PC-3 (cell line): Measurements from ENCODE around the gene PHRF1. TPM values are rescaled to one million over a fixed set of nuclear protein-coding genes. Genes with fewer than 3 reads are reported as not detected.

ENCODE experiments used
- ATAC-seq: fragments of 200-7000 bp; cut with Tn5 transposase; 2 replicates; pipeline ENCODE4 v1.9.1; 2020; ENCODE audit warnings: mild to moderate bottlenecking, moderate library complexity
- BruUV-seq: library from RNA; stranded (reverse); fragments of 400-500 nt; replicated peaks from 2 replicates; lab custom pipeline; 2021; lab: Mats Ljungman, UMichigan
- CTCF ChIA-PET: fragments of 300-600 bp; sonication (Branson Sonifier 250); formaldehyde crosslinking; loops from one replicate; lab custom pipeline; 2022; ENCODE audit warnings: antibody characterized with exemption; lab: Charles Lee
- POLR2A ChIA-PET: fragments of 300-600 bp; sonication (Branson Sonifier 250); formaldehyde crosslinking; loops from one replicate; lab custom pipeline; 2022; ENCODE audit warnings: antibody characterized with exemption; ENCODE audit not compliant: unreplicated experiment; lab: Charles Lee
- DNase-seq: peaks from one replicate; pipeline ENCODE4 v3.0.0-alpha.2; 2015
- H2AFZ ChIP-seq: fragments of 300-600 bp; sonication (generic); 2 replicates; pipeline ENCODE4 v1.6.0; 2016; ENCODE audit warnings: antibody characterized with exemption, low read length
- H3F3A ChIP-seq: fragments of 300-600 bp; sonication (generic); one replicate; pipeline ENCODE4 v1.6.0; 2017; ENCODE audit warnings: antibody characterized with exemption, low read length, control low read depth, mild to moderate bottlenecking; ENCODE audit not compliant: unreplicated experiment
- H3K27ac ChIP-seq: fragments of 300-600 bp; sonication (generic); 2 replicates; pipeline ENCODE4 v1.5.1; 2016; ENCODE audit warnings: mild to moderate bottlenecking, low read length
- H3K27me3 ChIP-seq: fragments of 300-600 bp; sonication (generic); 2 replicates; pipeline ENCODE4 v1.6.1; 2016; ENCODE audit warnings: low read length, mixed read lengths
- H3K36me3 ChIP-seq: fragments of 300-600 bp; sonication (generic); 2 replicates; pipeline ENCODE4 v1.6.1; 2016; ENCODE audit warnings: low read depth, mixed run types, low read length, mixed read lengths
- H3K4me1 ChIP-seq: fragments of 300-600 bp; sonication (generic); 2 replicates; pipeline ENCODE4 v1.5.1; 2016; ENCODE audit warnings: low read length; ENCODE audit not compliant: insufficient read depth
- H3K4me2 ChIP-seq: fragments of 300-600 bp; sonication (generic); 2 replicates; pipeline ENCODE4 v1.6.0; 2016; ENCODE audit warnings: low read length
- H3K4me3 ChIP-seq: fragments of 300-600 bp; sonication (generic); 2 replicates; pipeline ENCODE4 v1.5.1; 2016; ENCODE audit warnings: mild to moderate bottlenecking, low read length, mixed read lengths
- H3K79me2 ChIP-seq: fragments of 300-600 bp; sonication (generic); 2 replicates; pipeline ENCODE4 v1.6.1; 2017; ENCODE audit warnings: low read length, mixed read lengths
- H3K9ac ChIP-seq: fragments of 300-600 bp; sonication (generic); 2 replicates; pipeline ENCODE4 v1.6.0; 2016; ENCODE audit warnings: mild to moderate bottlenecking, low read length
- H3K9me2 ChIP-seq: fragments of 300-600 bp; sonication (generic); replicated peaks from 2 replicates; pipeline ENCODE4 v1.6.1; 2016; ENCODE audit warnings: mixed run types, low read length, mixed read lengths
- H3K9me3 ChIP-seq: fragments of 300-600 bp; sonication (generic); 2 replicates; pipeline ENCODE4 v1.6.1; 2016; ENCODE audit warnings: low read length, mixed read lengths
- H4K20me1 ChIP-seq: fragments of 300-600 bp; sonication (generic); 2 replicates; pipeline ENCODE4 v1.6.1; 2016; ENCODE audit warnings: low read length, mixed read lengths
- EZH2 ChIP-seq: fragments of 300-600 bp; sonication (generic); IDR thresholded peaks from one replicate; pipeline ENCODE4 v1.6.1; 2017; ENCODE audit warnings: antibody characterized with exemption, mild to moderate bottlenecking, low read length; ENCODE audit not compliant: unreplicated experiment
- EZH2phosphoT487 ChIP-seq: fragments of 300-600 bp; sonication (generic); IDR thresholded peaks from 2 replicates; pipeline ENCODE4 v1.6.1; 2018; ENCODE audit warnings: mild to moderate bottlenecking, antibody characterized with exemption, low read length, borderline replicate concordance
- intact Hi-C: fragments of 100-400 bp; cut with micrococcal nuclease; formaldehyde crosslinking; loops from 2 replicates; pipeline ENCODE4 v1.9.0; 2023
- total RNA-seq: library from RNA; depleted of rRNA; stranded (reverse); fragments of >200 nt; gene quantifications from 2 replicates; pipeline ENCODE4 v1.2.3, GENCODE V29; 2014
- TF ChIP-seq, protein P1 (sequence below): fragments of 300-600 bp; sonication (generic); conservative IDR thresholded peaks from 2 replicates; pipeline ENCODE4 v1.5.1; 2017; ENCODE audit warnings: antibody characterized with exemption, low read depth, mild to moderate bottlenecking, low read length

PHRF1 gene
- total RNA-seq, 1 experiment from 2014 or later: 41.4 TPM

- H3K27ac ChIP-seq: peak overlapping the region; percentile 18; the same call in 1 of the 2 replicates
- no peaks in the 10 kb centered on the region for H3F3A ChIP-seq
- H3K9ac ChIP-seq: no peak overlapping the region
- ChIA-PET POLR2A (interaction anchor here (0.6 kb wide), 1 partner anchor 255 kb away, joined by 8 read pairs; the partner anchor contains the start of gene PNPLA2), CTCF (no interaction called here)
- H3K27me3 ChIP-seq: no peaks in the 10 kb centered on the region
- intact Hi-C loops: loop anchor here (10.0 kb wide), 1 partner anchor 51 kb away; the partner anchor contains the start of gene IRF7
- H3K4me2 ChIP-seq: no peak overlapping the region
- H3K4me1 ChIP-seq: peaks cover 32% of the 10 kb centered on the region
- ATAC-seq (no peak), DNase-seq (peak; percentile 52)
- H3K79me2 ChIP-seq: peaks cover 50% of the 10 kb centered on the region
- 0 out of 2 replicates have a peak, but pooled peaks cover 5% of the 10 kb centered on the region for H4K20me1 ChIP-seq
- no peaks in the 10 kb centered on the region for H3K9me3 ChIP-seq
- BruUV-seq: no TSS peak
- TF ChIP-seq, protein P1, sequence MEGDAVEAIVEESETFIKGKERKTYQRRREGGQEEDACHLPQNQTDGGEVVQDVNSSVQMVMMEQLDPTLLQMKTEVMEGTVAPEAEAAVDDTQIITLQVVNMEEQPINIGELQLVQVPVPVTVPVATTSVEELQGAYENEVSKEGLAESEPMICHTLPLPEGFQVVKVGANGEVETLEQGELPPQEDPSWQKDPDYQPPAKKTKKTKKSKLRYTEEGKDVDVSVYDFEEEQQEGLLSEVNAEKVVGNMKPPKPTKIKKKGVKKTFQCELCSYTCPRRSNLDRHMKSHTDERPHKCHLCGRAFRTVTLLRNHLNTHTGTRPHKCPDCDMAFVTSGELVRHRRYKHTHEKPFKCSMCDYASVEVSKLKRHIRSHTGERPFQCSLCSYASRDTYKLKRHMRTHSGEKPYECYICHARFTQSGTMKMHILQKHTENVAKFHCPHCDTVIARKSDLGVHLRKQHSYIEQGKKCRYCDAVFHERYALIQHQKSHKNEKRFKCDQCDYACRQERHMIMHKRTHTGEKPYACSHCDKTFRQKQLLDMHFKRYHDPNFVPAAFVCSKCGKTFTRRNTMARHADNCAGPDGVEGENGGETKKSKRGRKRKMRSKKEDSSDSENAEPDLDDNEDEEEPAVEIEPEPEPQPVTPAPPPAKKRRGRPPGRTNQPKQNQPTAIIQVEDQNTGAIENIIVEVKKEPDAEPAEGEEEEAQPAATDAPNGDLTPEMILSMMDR: no peak
- TF ChIP-seq EZH2phosphoT487: no peak
- no peak for TF ChIP-seq EZH2
- no peaks in the 10 kb centered on the region for H3K9me2 ChIP-seq
- H3K36me3 ChIP-seq: no peaks in the 10 kb centered on the region
- no peak overlapping the region for H3K4me3 ChIP-seq
- no peak overlapping the region for H2AFZ ChIP-seq
Observed at GRCh38 chr11:563812-564578, 12.3 kb upstream of the PHRF1 start.

DNA sequence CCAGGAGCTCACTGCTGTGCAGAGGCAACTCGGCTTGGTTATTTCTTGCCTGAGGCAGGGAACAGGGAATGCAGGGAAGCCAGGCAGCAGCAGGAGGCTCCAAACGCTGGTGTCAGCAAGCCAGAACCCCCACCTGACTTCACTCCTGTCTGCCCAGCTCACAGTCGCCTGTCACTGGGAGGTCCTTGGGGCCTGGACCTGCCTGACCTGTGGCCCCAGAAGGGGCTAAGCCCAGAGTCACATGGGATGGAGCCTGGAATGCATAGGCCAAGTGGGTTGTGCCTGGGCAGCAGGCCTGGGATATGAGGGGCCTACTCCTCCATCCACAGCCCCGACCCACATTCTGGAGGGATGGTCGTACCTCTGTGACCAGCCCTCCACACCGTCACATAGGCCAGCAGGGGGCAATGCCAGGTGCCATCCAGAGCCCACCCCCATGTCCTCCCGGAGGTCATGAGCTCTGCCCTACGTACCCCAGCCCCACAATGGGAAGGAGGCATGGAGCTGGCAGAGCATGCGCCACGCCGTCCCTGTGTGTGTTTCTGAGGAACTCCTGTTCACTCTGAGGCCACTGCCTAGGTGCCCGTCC is 10.3 kb upstream of the PHRF1 start:
- CTCF ChIA-PET: no interaction called here
- H3K27me3 ChIP-seq: no peaks in the 10 kb centered on the region
- H3K79me2 ChIP-seq: peaks cover 50% of the 10 kb centered on the region
- intact Hi-C loops: loop anchor here (10.0 kb wide), 1 partner anchor 49 kb away; the partner anchor contains the start of gene IRF7
- H3K9ac ChIP-seq: no peak overlapping the region
- H4K20me1 ChIP-seq: 0 out of 2 replicates have a peak, but pooled peaks cover 5% of the 10 kb centered on the region
- no peaks in the 10 kb centered on the region for H3F3A ChIP-seq
- no peak for ATAC-seq
- H3K4me3 ChIP-seq: no peak overlapping the region
- POLR2A ChIA-PET: interaction anchor here (0.5 kb wide), 1 partner anchor 272 kb away, joined by 4 read pairs; no protein-coding TSS in a partner anchor
- H3K9me3 ChIP-seq: no peaks in the 10 kb centered on the region
- peaks cover 32% of the 10 kb centered on the region for H3K4me1 ChIP-seq
- no peaks in the 10 kb centered on the region for H3K9me2 ChIP-seq
- H3K4me2 ChIP-seq: no peak overlapping the region
- H2AFZ ChIP-seq: no peak overlapping the region
- TF ChIP-seq, protein P1: no peak
- no peak for TF ChIP-seq EZH2
- TF ChIP-seq EZH2phosphoT487: no peak
- no TSS peak for BruUV-seq
- H3K27ac ChIP-seq: no peak overlapping the region
- no peaks in the 10 kb centered on the region for H3K36me3 ChIP-seq
- DNase-seq: no peak
